SK-N-SH (cell line): ENCODE data around the gene KIF18B. TPM values are rescaled to one million over a fixed set of nuclear protein-coding genes. Genes with fewer than 3 reads are reported as not detected.

Experiments used
- CTCF ChIA-PET: fragments of 300-600, 350-600 bp; formaldehyde crosslinking; extraction: SDS; loops from one replicate; lab custom pipeline; 2021; lab: Yijun Ruan, JAX
- POLR2A ChIA-PET: fragments of 350-600 bp; sonication (Branson Sonifier 250); formaldehyde crosslinking; extraction: SDS; loops from one replicate; lab custom pipeline; 2020; ENCODE audit warnings: antibody characterized with exemption, inconsistent platforms; lab: Yijun Ruan, JAX
- DNase-seq: peaks from one replicate; pipeline ENCODE4 v3.0.0; 2012
- H2AFZ ChIP-seq: fragments of 200-600 bp; sonication (generic); 2 replicates; pipeline ENCODE4 v1.8.1; 2016; ENCODE audit warnings: antibody characterized with exemption, mild to moderate bottlenecking, low read depth
- H3F3A ChIP-seq: fragments of 200-600 bp; sonication (generic); replicated peaks from 2 replicates; pipeline ENCODE3; 2016; ENCODE audit warnings: antibody characterized with exemption, mild to moderate bottlenecking; ENCODE audit not compliant: insufficient read depth
- H3K27ac ChIP-seq, 2 experiments: fragments of 200-500 bp in 1 of 2; fragments of 200-600 bp in 1 of 2; sonication (Bioruptor generic) in 1 of 2; sonication (generic), shearing (Covaris generic) in 1 of 2; 2 replicates each; pipeline versions ENCODE4 v1.5.1 to v1.6.1; 2014 to 2016; ENCODE audit warnings: low read depth in 2 of 2, inconsistent platforms in 1 of 2, low read length in 1 of 2, mild to moderate bottlenecking in 1 of 2, mixed read lengths in 1 of 2
- H3K27me3 ChIP-seq: fragments of 200-600 bp; sonication (generic), shearing (Covaris generic); 2 replicates; pipeline ENCODE4 v1.6.1; 2016; ENCODE audit warnings: mixed run types; ENCODE audit not compliant: insufficient read depth
- H3K36me3 ChIP-seq, 2 experiments: fragments of 200-500 bp in 1 of 2; fragments of 200-600 bp in 1 of 2; sonication (Bioruptor generic) in 1 of 2; sonication (generic) in 1 of 2; replicated peaks in 1 of 2; 2 replicates each; pipeline versions ENCODE3 to v1.5.1; 2014 to 2016; ENCODE audit warnings: low read length in 1 of 2, mild to moderate bottlenecking in 1 of 2; ENCODE audit not compliant: insufficient read depth in 2 of 2, control insufficient read depth in 1 of 2
- H3K4me1 ChIP-seq, 2 experiments: fragments of 200-500 bp in 1 of 2; fragments of 200-600 bp in 1 of 2; sonication (Bioruptor generic) in 1 of 2; sonication (generic), shearing (Covaris generic) in 1 of 2; 2 replicates each; pipeline versions ENCODE4 v1.5.1 to v1.6.1; 2014 to 2016; ENCODE audit warnings: low read depth in 1 of 2, low read length in 1 of 2, mixed run types in 1 of 2; ENCODE audit not compliant: insufficient read depth in 2 of 2, control insufficient read depth in 1 of 2
- H3K4me2 ChIP-seq: fragments of 200-600 bp; sonication (generic), shearing (Covaris generic); 2 replicates; pipeline ENCODE4 v1.6.1; 2017; ENCODE audit warnings: mixed run types
- H3K4me3 ChIP-seq, 2 experiments: fragments of 200-500 bp in 1 of 2; fragments of 200-600 bp in 1 of 2; sonication (Bioruptor generic) in 1 of 2; sonication (generic), shearing (Covaris generic) in 1 of 2; 2 replicates each; pipeline versions ENCODE4 v1.5.1 to v1.8.1; 2014 to 2016; ENCODE audit warnings: low read depth in 2 of 2, inconsistent platforms in 1 of 2, low read length in 1 of 2, mild to moderate bottlenecking in 1 of 2, mixed read lengths in 1 of 2, moderate library complexity in 1 of 2
- H3K79me2 ChIP-seq: fragments of 200-600 bp; sonication (generic); 2 replicates; pipeline ENCODE4 v1.8.1; 2017; ENCODE audit warnings: mild to moderate bottlenecking; ENCODE audit not compliant: insufficient read depth
- H3K9ac ChIP-seq: fragments of 200-600 bp; sonication (generic); 2 replicates; pipeline ENCODE4 v1.6.1; 2017; ENCODE audit warnings: mixed run types
- H3K9me2 ChIP-seq: fragments of 200-600 bp; sonication (generic); 2 replicates; pipeline ENCODE4 v1.6.1; 2017; ENCODE audit warnings: mixed run types
- H3K9me3 ChIP-seq: fragments of 200-600 bp; sonication (generic); 2 replicates; pipeline ENCODE4 v1.6.1; 2017; ENCODE audit warnings: mixed run types, mild to moderate bottlenecking, moderate library complexity
- H4K20me1 ChIP-seq: fragments of 200-600 bp; sonication (generic); 2 replicates; pipeline ENCODE4 v1.6.1; 2017; ENCODE audit warnings: mild to moderate bottlenecking, mixed run types; ENCODE audit not compliant: insufficient read depth
- EZH2phosphoT487 ChIP-seq: fragments of 200-600 bp; sonication (generic); IDR thresholded peaks from 2 replicates; pipeline ENCODE4 v1.6.1; 2017; ENCODE audit warnings: low read depth, mixed run types, mild to moderate bottlenecking, antibody characterized with exemption, moderate library complexity, borderline replicate concordance
- FOXM1 ChIP-seq: IDR thresholded peaks from 2 replicates; pipeline ENCODE4 v1.4.0; 2012; ENCODE audit warnings: low read depth, mild to moderate bottlenecking
- GABPA ChIP-seq: IDR thresholded peaks from 2 replicates; pipeline ENCODE4 v1.4.0; 2012; ENCODE audit warnings: low read depth, mild to moderate bottlenecking
- GATA2 ChIP-seq: sonication (generic); formaldehyde crosslinking; IDR thresholded peaks from 2 replicates; pipeline ENCODE4 v1.5.0; 2020; ENCODE audit warnings: mild to moderate bottlenecking, missing genetic modification reagents
- JUND ChIP-seq: IDR thresholded peaks from 2 replicates; pipeline ENCODE4 v1.4.0; 2012
- RXRA ChIP-seq: IDR thresholded peaks from 2 replicates; pipeline ENCODE4 v1.4.0; 2012; ENCODE audit warnings: low read depth, mild to moderate bottlenecking, borderline replicate concordance
- YY1 ChIP-seq: IDR thresholded peaks from 2 replicates; pipeline ENCODE4 v1.4.0; 2012; ENCODE audit warnings: low read depth, mild to moderate bottlenecking
- WGBS: methylation state at CpG from one replicate; pipeline ENCODE4 v1.1.6; 2017; ENCODE audit warnings: low lambda C conversion rate; 5-methylcytosine and 5-hydroxymethylcytosine counted together
- polyA plus RNA-seq, 3 experiments: library from polyadenylated mRNA; depleted of rRNA; stranded (reverse); fragments of >200 nt; gene quantifications; 2 replicates each; pipeline ENCODE4 v1.2.3, GENCODE V29; 2012
- TF ChIP-seq, protein P1 (sequence below): IDR thresholded peaks from 2 replicates; pipeline ENCODE4 v1.6.1; 2012; ENCODE audit warnings: mild to moderate bottlenecking, low read depth, low read length, moderate library complexity

KIF18B gene
- polyA plus RNA-seq, 1 of the 3 experiments (the other 2 are of a cell fraction), result 14.7 TPM

DNA sequence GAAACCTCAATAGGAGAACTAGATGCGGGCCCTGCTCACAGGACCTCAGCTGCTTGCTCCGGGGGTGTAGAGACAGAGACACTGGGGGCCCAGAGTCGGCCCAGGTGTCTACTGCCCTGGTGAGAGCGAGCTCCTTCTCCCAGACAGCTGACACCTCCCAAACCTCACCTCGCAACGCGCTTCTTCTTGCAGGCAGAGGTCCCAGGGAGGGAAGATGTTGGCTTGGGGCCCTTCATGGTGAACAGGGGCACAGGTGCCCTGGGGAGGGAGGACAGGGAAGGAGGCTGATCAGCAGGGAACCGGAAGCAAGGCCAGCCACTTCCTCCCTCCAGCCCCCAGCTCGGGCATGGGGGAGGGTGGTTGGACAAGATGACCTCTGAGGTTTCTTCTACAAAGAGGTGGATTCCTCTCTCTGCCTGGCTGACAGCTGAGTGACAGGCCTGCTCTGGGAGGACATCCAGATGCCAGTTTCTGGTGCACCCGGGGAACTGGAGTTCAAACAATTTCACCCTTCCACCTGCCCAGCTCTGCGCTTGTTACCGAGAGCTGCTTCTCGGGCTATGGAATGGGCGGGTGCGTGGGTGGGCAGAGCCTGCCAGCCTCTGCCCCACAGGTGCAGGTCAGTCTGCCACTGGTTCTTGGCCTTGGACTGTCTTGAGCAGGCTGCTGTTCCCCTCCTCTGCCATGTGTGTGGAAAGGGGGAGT lies 20.6 kb downstream of the KIF18B start:
- Histone ChIP-seq H3K9ac (no peak overlapping the region), H3K4me3 (no peak overlapping the region), H3K36me3 (peaks cover 7 to 41% of the 10 kb centered on the region in 2 experiments), H2AFZ (no peak overlapping the region), H4K20me1 (no peaks in the 10 kb centered on the region), H3K27ac (no peak overlapping the region), H3F3A (peaks cover 10% of the 10 kb centered on the region), H3K9me3 (no peaks in the 10 kb centered on the region), H3K79me2 (no peaks in the 10 kb centered on the region; the same call in 1 of the 2 replicates), H3K9me2 (no peaks in the 10 kb centered on the region), H3K4me1 (peaks cover 0 to 41% of the 10 kb centered on the region in 2 experiments; a peak in 1 of 4 replicates), H3K4me2 (no peak overlapping the region), H3K27me3 (no peaks in the 10 kb centered on the region)
- ChIA-PET CTCF (interaction anchor here (0.7 to 17.2 kb wide), 6 partner anchors 17 to 344 kb away, joined by 3 to 433 read pairs (median 6); partner anchors contain the start of gene ACBD4), POLR2A (interaction anchor here (0.9 kb wide), 1 partner anchor 10 kb away, joined by 3 read pairs; no protein-coding TSS in a partner anchor)
- TF ChIP-seq YY1, result no peak
- TF ChIP-seq GATA2 (CRISPR knock-in tag), result no peak
- no peak for TF ChIP-seq RXRA
- TF ChIP-seq, protein P1, sequence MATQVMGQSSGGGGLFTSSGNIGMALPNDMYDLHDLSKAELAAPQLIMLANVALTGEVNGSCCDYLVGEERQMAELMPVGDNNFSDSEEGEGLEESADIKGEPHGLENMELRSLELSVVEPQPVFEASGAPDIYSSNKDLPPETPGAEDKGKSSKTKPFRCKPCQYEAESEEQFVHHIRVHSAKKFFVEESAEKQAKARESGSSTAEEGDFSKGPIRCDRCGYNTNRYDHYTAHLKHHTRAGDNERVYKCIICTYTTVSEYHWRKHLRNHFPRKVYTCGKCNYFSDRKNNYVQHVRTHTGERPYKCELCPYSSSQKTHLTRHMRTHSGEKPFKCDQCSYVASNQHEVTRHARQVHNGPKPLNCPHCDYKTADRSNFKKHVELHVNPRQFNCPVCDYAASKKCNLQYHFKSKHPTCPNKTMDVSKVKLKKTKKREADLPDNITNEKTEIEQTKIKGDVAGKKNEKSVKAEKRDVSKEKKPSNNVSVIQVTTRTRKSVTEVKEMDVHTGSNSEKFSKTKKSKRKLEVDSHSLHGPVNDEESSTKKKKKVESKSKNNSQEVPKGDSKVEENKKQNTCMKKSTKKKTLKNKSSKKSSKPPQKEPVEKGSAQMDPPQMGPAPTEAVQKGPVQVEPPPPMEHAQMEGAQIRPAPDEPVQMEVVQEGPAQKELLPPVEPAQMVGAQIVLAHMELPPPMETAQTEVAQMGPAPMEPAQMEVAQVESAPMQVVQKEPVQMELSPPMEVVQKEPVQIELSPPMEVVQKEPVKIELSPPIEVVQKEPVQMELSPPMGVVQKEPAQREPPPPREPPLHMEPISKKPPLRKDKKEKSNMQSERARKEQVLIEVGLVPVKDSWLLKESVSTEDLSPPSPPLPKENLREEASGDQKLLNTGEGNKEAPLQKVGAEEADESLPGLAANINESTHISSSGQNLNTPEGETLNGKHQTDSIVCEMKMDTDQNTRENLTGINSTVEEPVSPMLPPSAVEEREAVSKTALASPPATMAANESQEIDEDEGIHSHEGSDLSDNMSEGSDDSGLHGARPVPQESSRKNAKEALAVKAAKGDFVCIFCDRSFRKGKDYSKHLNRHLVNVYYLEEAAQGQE, result no peak
- no peak for TF ChIP-seq JUND
- no peak for TF ChIP-seq GABPA
- DNase-seq, result no peak
- WGBS, result 94% methylated on average over 14 of the region's 15 CpGs

DNA sequence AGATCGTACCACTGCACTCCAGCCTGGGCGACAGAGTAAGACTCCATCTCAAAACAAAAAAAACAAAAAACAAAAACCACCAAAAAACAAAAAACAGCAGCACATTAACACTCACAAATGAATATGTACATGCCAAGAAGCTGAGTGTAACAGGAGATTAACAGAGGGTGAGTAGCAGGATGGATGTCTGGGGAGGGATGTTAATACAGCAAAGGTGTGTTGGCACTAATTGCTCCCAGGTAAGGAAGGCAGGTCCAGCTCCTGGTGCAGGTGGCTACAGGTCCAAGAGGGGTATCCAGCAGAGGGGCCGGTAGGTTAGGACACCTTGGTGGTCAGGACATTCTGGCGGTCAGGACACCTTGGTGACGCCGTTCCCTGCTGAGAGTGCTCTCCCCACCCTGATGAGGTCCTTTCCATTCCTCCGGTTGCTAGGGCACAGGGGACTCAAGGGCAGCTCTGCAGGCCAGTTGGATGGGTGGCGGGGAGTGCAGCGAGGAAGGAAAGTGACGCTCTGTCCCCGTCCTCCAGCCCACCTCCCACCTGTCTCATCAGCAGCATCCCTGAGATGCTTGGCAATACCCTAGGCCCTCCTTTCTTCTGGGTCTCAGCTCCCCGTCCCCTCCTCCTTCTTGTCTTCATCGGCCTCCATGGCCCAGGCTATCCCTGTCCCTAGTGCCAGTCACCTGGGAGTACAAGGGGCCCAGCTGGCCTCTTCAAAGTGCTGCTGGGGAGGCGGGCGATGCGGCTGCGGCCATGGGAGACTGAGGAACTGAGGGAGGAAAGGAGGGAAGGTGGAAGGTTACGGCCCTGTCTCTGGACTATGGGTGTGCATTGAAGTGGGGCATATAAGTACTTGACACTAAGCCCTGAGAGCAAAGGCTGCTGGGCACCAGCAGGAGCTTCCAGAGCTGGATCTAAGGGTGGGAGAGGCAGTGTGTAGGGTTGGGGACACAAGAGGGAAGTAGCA lies 21.6 kb downstream of the KIF18B start:
- no peak overlapping the region for H3K4me2 ChIP-seq
- H3K79me2 ChIP-seq, result no peaks in the 10 kb centered on the region; the same call in 1 of the 2 replicates
- H3K27ac ChIP-seq, result no peak overlapping the region
- peaks cover 0 to 36% of the 10 kb centered on the region in 2 experiments; a peak in 1 of 4 replicates for H3K4me1 ChIP-seq
- H3K36me3 ChIP-seq, result peaks cover 7 to 32% of the 10 kb centered on the region in 2 experiments
- H3K9me2 ChIP-seq, result no peaks in the 10 kb centered on the region
- H3F3A ChIP-seq, result peaks cover 7% of the 10 kb centered on the region
- H3K27me3 ChIP-seq, result no peaks in the 10 kb centered on the region
- no peak for DNase-seq
- no peak overlapping the region for H3K4me3 ChIP-seq
- TF ChIP-seq FOXM1, result no peak
- no peak for TF ChIP-seq EZH2phosphoT487
- TF ChIP-seq YY1, result no peak
- TF ChIP-seq, all 33 proteins: peak for 0
- POLR2A ChIA-PET, result no interaction called here
- no peaks in the 10 kb centered on the region for H3K9me3 ChIP-seq
- H4K20me1 ChIP-seq, result no peaks in the 10 kb centered on the region
- 94% methylated on average over 16 of the region's 18 CpGs for WGBS
- CTCF ChIA-PET, result interaction anchor here (0.7 to 17.2 kb wide), 9 partner anchors 11 to 345 kb away, joined by 3 to 433 read pairs (median 4); partner anchors contain the start of genes ACBD4 and PLCD3
- H3K9ac ChIP-seq, result no peak overlapping the region
- H2AFZ ChIP-seq, result no peak overlapping the region
